GM06990 (cell line): ENCODE measurements around the gene PNPLA2.

Source experiments
- DNase-seq: peaks from one replicate; pipeline ENCODE4 v3.0.0-alpha.2; 2011; ENCODE audit not compliant: insufficient read length; ENCODE audit errors: extremely low read depth
- H3K27me3 ChIP-seq: replicated peaks from 2 replicates; pipeline ENCODE4 v1.6.0; 2011; ENCODE audit warnings: low read length; ENCODE audit not compliant: control insufficient read depth, insufficient read depth
- H3K36me3 ChIP-seq: 2 replicates; pipeline ENCODE4 v1.5.1; 2011; ENCODE audit warnings: low read length; ENCODE audit not compliant: control insufficient read depth, insufficient read depth
- H3K4me3 ChIP-seq: replicated peaks from 2 replicates; pipeline ENCODE4 v1.5.1; 2011; ENCODE audit warnings: low read depth, mild to moderate bottlenecking, control low read depth, low read length
- TF ChIP-seq, protein P1 (sequence below): IDR thresholded peaks from 2 replicates; pipeline ENCODE4 v1.5.1; 2011; ENCODE audit warnings: low read length, control low read depth, mild to moderate bottlenecking, inconsistent platforms; ENCODE audit not compliant: insufficient read depth, poor library complexity, severe bottlenecking

PNPLA2 gene

DNA sequence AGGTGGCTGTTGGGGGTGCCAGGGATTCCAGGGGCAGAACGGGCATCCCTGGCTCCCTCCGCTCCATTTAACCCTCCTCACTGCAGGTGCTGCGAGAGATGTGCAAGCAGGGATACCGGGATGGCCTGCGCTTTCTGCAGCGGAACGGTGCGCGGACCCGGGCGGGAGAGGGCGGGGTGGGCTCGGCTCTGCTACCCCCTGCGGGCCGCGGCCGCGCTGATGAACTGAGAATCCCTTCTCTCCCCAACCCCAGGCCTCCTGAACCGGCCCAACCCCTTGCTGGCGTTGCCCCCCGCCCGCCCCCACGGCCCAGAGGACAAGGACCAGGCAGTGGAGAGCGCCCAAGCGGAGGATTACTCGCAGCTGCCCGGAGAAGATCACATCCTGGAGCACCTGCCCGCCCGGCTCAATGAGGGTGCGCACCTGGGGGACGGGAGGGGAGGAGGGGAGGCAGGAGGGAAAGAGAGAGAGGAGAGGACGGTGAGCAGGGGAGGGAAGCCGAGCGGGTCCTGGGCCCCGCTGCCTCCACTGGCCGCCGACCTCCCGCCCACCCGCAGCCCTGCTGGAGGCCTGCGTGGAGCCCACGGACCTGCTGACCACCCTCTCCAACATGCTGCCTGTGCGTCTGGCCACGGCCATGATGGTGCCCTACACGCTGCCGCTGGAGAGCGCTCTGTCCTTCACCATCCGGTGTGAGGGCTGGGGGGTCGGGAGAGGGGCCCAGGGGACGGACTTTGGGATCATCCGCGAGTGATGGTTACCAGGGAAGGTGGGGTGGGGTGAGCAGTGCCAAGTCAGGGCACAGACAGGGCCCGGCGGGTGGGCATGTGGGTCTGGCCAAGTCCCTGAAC lies 5.0 kb downstream of the PNPLA2 start:
- Histone ChIP-seq H3K27me3 (no peaks in the 10 kb centered on the region), H3K36me3 (peaks cover 4% of the 10 kb centered on the region; the same call in 1 of the 2 replicates), H3K4me3 (no peak overlapping the region)
- no peak for DNase-seq
- TF ChIP-seq, protein P1, sequence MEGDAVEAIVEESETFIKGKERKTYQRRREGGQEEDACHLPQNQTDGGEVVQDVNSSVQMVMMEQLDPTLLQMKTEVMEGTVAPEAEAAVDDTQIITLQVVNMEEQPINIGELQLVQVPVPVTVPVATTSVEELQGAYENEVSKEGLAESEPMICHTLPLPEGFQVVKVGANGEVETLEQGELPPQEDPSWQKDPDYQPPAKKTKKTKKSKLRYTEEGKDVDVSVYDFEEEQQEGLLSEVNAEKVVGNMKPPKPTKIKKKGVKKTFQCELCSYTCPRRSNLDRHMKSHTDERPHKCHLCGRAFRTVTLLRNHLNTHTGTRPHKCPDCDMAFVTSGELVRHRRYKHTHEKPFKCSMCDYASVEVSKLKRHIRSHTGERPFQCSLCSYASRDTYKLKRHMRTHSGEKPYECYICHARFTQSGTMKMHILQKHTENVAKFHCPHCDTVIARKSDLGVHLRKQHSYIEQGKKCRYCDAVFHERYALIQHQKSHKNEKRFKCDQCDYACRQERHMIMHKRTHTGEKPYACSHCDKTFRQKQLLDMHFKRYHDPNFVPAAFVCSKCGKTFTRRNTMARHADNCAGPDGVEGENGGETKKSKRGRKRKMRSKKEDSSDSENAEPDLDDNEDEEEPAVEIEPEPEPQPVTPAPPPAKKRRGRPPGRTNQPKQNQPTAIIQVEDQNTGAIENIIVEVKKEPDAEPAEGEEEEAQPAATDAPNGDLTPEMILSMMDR: no peak

DNA sequence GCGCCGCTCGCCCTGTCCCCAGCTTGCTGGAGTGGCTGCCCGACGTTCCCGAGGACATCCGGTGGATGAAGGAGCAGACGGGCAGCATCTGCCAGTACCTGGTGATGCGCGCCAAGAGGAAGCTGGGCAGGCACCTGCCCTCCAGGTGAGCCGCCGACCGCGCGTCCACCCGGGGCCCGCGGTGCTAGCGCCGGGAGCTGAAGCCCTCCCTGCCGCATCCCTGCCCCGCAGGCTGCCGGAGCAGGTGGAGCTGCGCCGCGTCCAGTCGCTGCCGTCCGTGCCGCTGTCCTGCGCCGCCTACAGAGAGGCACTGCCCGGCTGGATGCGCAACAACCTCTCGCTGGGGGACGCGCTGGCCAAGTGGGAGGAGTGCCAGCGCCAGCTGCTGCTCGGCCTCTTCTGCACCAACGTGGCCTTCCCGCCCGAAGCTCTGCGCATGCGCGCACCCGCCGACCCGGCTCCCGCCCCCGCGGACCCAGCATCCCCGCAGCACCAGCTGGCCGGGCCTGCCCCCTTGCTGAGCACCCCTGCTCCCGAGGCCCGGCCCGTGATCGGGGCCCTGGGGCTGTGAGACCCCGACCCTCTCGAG lies 5.7 kb downstream of the PNPLA2 start:
- Histone ChIP-seq H3K4me3 (no peak overlapping the region), H3K27me3 (no peaks in the 10 kb centered on the region), H3K36me3 (peaks cover 4% of the 10 kb centered on the region; the same call in 1 of the 2 replicates)
- TF ChIP-seq, protein P1: no peak
- no peak for DNase-seq

DNA sequence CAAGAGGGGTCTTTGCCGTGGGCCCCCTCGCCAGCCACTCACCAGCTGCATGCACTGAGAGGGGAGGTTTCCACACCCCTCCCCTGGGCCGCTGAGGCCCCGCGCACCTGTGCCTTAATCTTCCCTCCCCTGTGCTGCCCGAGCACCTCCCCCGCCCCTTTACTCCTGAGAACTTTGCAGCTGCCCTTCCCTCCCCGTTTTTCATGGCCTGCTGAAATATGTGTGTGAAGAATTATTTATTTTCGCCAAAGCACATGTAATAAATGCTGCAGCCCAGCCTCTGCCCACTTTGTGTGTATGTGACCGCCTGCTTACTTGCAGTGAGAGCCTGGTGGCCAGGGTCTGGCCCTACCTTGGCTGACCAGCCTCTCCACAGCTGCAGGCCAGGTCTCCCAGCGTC lies 6.2 kb downstream of the PNPLA2 start:
- H3K27me3 ChIP-seq: no peaks in the 10 kb centered on the region

DNA sequence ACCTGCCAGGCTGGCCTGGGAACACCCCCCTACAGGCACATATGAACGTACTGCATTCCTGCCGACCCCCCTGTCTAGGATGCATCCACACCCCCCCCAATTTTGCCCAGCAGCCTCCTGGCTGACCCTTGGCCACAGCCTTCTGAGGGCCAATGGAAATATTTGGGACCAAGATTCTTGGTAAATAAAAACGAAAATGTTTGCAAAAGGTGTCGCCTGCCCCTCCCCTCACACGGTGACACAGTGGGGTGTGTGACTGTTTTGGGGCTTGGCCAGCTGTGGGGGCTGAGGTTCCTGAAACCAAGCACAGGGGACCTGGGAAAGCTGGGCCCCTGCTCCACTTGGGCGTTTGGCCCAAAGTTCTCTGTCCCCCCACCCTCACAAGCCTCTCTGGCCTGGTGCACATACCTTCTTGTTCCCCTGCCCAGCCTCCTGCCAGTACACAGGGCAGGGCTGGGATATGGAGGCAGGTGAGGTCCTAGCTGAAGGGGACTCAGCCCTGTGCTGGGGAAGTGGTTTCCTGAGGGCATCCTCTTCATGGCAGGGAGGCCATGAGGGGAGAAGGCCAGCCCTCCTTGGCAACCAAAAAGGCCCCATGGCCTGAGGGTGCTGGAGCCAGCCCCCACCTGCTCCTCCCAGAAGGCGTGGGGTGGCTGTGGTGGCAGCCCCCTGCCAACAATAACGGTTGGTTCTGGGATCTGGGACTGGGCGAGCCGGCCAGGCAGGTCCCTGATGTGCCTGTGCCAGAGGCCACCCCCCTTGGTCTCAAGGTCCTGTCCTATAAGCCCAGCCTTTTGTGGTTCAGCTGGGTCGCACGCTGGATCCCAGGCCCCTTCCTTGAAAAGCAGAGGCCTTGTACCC lies 6.9 kb downstream of the PNPLA2 start:
- DNase-seq: no peak
- Histone ChIP-seq H3K4me3 (no peak overlapping the region), H3K36me3 (peaks cover 4% of the 10 kb centered on the region; the same call in 1 of the 2 replicates), H3K27me3 (no peaks in the 10 kb centered on the region)
- TF ChIP-seq, protein P1: no peak

More for the DNA sequence above, 6.2 kb downstream of the PNPLA2 start:
- TF ChIP-seq, protein P1: no peak
- Histone ChIP-seq H3K4me3 (no peak overlapping the region), H3K36me3 (peaks cover 4% of the 10 kb centered on the region; the same call in 1 of the 2 replicates)
- DNase-seq: no peak

DNA sequence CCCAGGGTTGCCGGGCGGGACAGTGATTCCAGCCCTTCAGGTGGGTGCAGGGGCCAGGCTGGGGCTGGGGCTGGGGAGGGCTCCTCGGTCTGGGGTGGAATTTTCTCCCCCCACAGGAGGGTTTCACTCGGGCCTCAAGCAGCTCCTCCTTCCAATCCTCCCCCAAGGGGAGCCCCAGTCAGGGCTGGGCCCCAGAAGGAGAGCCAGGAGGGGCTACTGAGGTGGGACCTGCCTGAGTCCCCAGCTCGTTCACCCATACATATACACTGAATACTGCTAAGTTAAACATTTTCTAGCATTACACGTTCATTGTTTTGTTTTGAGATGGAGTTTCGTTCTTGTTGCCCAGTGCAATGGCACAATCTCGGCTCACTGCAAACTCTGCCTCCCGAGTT lies 7.5 kb downstream of the PNPLA2 start:
- Histone ChIP-seq H3K4me3 (no peak overlapping the region), H3K27me3 (no peaks in the 10 kb centered on the region), H3K36me3 (peaks cover 4% of the 10 kb centered on the region; the same call in 1 of the 2 replicates)
- DNase-seq: no peak
- TF ChIP-seq, protein P1: no peak
